MM.1S (cell line): ENCODE results near the gene VRK2.

Experiments
- CTCF ChIP-seq: fragments of 300-600 bp; sonication (generic); IDR thresholded peaks from 2 replicates; pipeline ENCODE4 v1.5.1; 2016; ENCODE audit warnings: antibody characterized with exemption, low read length, mixed read lengths
- EZH2 ChIP-seq: fragments of 300-600 bp; sonication (generic); optimal IDR thresholded peaks from 2 replicates; pipeline ENCODE3; 2017; ENCODE audit warnings: low read depth, mild to moderate bottlenecking, antibody characterized with exemption, low read length, mixed read lengths
- EZH2phosphoT487 ChIP-seq: fragments of 300-600 bp; sonication (generic); IDR thresholded peaks from 2 replicates; pipeline ENCODE4 v1.6.1; 2018; ENCODE audit warnings: antibody characterized with exemption, low read length

GRCh38 chr2:58063641-58064040, 17.0 kb downstream of the VRK2 start:
- no peak for TF ChIP-seq CTCF
- no peak for TF ChIP-seq EZH2
- TF ChIP-seq EZH2phosphoT487 = no peak
